ENCODE data around the gene STK32C. TPM values are rescaled to one million over a fixed set of nuclear protein-coding genes. Genes with fewer than 3 reads are reported as not detected.

The STK32C gene
- total RNA-seq, 1 donor from 2014 or later, result 13.8 TPM

- TF ChIP-seq, protein P1, sequence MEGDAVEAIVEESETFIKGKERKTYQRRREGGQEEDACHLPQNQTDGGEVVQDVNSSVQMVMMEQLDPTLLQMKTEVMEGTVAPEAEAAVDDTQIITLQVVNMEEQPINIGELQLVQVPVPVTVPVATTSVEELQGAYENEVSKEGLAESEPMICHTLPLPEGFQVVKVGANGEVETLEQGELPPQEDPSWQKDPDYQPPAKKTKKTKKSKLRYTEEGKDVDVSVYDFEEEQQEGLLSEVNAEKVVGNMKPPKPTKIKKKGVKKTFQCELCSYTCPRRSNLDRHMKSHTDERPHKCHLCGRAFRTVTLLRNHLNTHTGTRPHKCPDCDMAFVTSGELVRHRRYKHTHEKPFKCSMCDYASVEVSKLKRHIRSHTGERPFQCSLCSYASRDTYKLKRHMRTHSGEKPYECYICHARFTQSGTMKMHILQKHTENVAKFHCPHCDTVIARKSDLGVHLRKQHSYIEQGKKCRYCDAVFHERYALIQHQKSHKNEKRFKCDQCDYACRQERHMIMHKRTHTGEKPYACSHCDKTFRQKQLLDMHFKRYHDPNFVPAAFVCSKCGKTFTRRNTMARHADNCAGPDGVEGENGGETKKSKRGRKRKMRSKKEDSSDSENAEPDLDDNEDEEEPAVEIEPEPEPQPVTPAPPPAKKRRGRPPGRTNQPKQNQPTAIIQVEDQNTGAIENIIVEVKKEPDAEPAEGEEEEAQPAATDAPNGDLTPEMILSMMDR (IDR thresholded peaks at IDR 0.05), result no peak
- Mint-ChIP-seq H3K27ac (no peak overlapping the region), H3K4me1 (peaks cover 9% of the 10 kb centered on the region), H3K36me3 (ENCODE audit: low read depth) (no peaks in the 10 kb centered on the region), H3K27me3 (no peaks in the 10 kb centered on the region), H3K4me3 (no peak overlapping the region), H3K9me3 (no peaks in the 10 kb centered on the region)
- DNase-seq (no peak), ATAC-seq (ENCODE audit: low read depth) (no peak)
- ChIA-PET CTCF (no interaction called here), POLR2A (no interaction called here)
- intact Hi-C loops (cut with micrococcal nuclease), result no loop called here
Observed at GRCh38 chr10:132225073-132225848, 82.5 kb downstream of the STK32C start.

DNA sequence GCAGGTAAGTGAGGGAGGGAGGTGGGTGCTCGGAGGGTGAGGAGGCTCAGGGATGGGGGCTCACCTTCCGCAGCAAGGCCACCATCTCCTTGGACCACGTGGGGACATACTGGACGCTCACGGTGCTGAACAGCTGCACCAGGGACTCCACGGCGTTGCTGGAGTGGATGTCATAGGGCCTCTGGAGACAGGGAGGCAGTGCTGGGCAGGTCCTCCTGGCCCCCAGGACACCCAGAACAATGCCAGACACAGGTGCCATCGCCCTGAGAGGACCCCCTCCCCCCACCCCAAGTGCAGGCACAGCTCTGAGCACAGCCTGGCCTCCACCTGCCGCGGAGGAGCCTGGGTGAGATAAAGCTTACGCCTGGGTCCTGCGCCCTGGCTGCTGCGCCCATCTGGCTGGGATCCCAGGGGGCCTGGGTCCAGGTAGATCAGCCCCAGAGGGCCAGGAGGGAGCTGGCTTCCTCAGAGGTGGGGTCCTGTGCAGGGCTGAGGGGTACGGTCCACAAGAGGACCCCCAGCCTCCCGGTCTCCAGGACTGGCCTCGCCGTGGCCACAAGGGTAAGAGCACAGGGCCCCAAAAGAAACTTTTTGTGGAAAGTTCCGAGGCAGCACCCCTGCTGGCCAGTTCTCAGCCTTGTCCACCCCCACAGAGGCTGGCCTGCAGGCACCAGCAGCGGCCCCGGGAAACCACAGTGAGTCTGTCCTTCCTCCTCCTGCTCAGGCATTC lies 83.2 kb downstream of the STK32C start:
- H3K27ac Mint-ChIP-seq, result no peak overlapping the region
- peaks cover 5% of the 10 kb centered on the region for H3K4me1 Mint-ChIP-seq
- DNase-seq (no peak), ATAC-seq (ENCODE audit: low read depth) (no peak)
- H3K9me3 Mint-ChIP-seq, result no peaks in the 10 kb centered on the region
- TF ChIP-seq, protein P1 (IDR thresholded peaks at IDR 0.05), result no peak
- H3K36me3 Mint-ChIP-seq (ENCODE audit: low read depth), result no peaks in the 10 kb centered on the region
- H3K4me3 Mint-ChIP-seq, result no peak overlapping the region
- intact Hi-C loops (cut with micrococcal nuclease), result loop anchor here (5.0 kb wide), 1 partner anchor 148 kb away; no protein-coding TSS in a partner anchor
- POLR2A ChIA-PET, result no interaction called here
- no peaks in the 10 kb centered on the region for H3K27me3 Mint-ChIP-seq
- CTCF ChIA-PET, result interaction anchor here (1.0 to 1.3 kb wide), 2 partner anchors 127 to 129 kb away, joined by 5 to 6 read pairs; no protein-coding TSS in a partner anchor

- Mint-ChIP-seq H3K36me3 (ENCODE audit: low read depth) (no peaks in the 10 kb centered on the region), H3K27ac (no peak overlapping the region), H3K27me3 (no peaks in the 10 kb centered on the region), H3K4me1 (peaks cover 2% of the 10 kb centered on the region), H3K4me3 (no peak overlapping the region), H3K9me3 (peaks cover 3% of the 10 kb centered on the region)
- no peak for DNase-seq
- TF ChIP-seq, protein P1 (IDR thresholded peaks at IDR 0.05), result no peak
- CTCF ChIA-PET, result interaction anchor here (1.0 to 1.3 kb wide), 2 partner anchors 128 to 129 kb away, joined by 5 to 6 read pairs; no protein-coding TSS in a partner anchor
- POLR2A ChIA-PET, result no interaction called here
- no peak for ATAC-seq (ENCODE audit: low read depth)
- intact Hi-C loops (cut with micrococcal nuclease), result loop anchor here (1.0 to 5.0 kb wide), 4 partner anchors 129 to 415 kb away; no protein-coding TSS in a partner anchor
Observed at GRCh38 chr10:132223611-132224342, 84.0 kb downstream of the STK32C start.

GRCh38 chr10:132223156-132223590 lies 84.6 kb downstream of the STK32C start:
- H3K27ac Mint-ChIP-seq, result no peak overlapping the region
- intact Hi-C loops (cut with micrococcal nuclease), result loop anchor here (1.0 to 5.0 kb wide), 4 partner anchors 129 to 415 kb away; no protein-coding TSS in a partner anchor
- peak; percentile 97 for ATAC-seq (ENCODE audit: low read depth)

More at GRCh38 chr10:132223156-132223590, 84.6 kb downstream of the STK32C start:
- Mint-ChIP-seq H3K4me3 (no peak overlapping the region), H3K9me3 (peaks cover 3% of the 10 kb centered on the region), H3K36me3 (ENCODE audit: low read depth) (no peaks in the 10 kb centered on the region), H3K27me3 (no peaks in the 10 kb centered on the region), H3K4me1 (peaks cover 2% of the 10 kb centered on the region)
- CTCF ChIA-PET, result interaction anchor here (1.0 to 1.3 kb wide), 2 partner anchors 128 to 130 kb away, joined by 5 to 6 read pairs; no protein-coding TSS in a partner anchor
- DNase-seq, result peak; percentile 43
- TF ChIP-seq, protein P1 (IDR thresholded peaks at IDR 0.05), result no peak
- POLR2A ChIA-PET, result no interaction called here
